ENCODE results near the gene MTERF2.
"Not testable (repeated sequence)": the region's sequence is repeated elsewhere in the genome, so short reads cannot be mapped to it uniquely, and the experiment has no call there.

The MTERF2 gene, protein sequence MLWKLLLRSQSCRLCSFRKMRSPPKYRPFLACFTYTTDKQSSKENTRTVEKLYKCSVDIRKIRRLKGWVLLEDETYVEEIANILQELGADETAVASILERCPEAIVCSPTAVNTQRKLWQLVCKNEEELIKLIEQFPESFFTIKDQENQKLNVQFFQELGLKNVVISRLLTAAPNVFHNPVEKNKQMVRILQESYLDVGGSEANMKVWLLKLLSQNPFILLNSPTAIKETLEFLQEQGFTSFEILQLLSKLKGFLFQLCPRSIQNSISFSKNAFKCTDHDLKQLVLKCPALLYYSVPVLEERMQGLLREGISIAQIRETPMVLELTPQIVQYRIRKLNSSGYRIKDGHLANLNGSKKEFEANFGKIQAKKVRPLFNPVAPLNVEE

DNA sequence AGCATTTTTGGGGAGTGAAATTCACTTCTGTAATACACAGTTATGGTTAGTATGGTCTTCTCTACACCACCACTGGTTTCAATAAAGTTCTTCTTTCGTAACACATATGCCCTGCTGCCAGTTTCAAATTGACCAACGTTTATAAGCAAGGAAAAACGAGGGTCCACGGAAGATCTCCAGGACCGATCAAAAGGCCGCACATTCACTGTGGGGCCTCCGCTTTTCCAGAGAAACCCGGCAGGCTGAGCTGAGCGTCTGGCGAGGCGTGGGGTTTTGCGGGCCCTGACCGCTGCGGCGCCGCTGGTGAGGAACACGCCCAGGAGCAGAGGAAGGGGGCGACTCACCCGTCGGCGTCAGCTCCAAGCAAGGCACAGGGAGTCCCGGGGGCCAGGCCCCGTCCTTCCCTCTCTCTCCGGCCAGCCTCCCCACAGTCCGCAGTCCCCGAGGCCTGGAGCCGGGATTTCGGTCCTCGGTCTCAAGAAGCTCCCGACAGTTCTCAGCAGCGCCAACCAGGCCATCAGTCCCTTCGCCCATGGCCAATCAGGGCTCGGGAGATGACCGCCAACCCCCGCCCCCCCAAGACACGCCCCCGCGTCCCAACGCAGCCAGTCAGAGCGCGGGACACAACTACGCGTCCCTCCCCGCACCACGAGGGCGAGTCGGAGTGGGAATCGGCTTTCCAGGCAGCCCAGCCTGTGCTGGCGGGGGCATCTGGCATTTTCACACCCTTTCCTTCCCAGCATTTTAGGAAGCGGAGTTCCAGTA is at the start of gene MTERF2:
MTERF2 (minus strand) TSS at position 522 of the 765 bp plus-strand sequence. CDS start 8,432 bp downstream, outside the sequence.
- DNase-seq, result peak; percentile 100

GRCh38 chr12:107035733-107036132 is 48.8 kb upstream of the MTERF2 start:
- no peak for DNase-seq

DNA sequence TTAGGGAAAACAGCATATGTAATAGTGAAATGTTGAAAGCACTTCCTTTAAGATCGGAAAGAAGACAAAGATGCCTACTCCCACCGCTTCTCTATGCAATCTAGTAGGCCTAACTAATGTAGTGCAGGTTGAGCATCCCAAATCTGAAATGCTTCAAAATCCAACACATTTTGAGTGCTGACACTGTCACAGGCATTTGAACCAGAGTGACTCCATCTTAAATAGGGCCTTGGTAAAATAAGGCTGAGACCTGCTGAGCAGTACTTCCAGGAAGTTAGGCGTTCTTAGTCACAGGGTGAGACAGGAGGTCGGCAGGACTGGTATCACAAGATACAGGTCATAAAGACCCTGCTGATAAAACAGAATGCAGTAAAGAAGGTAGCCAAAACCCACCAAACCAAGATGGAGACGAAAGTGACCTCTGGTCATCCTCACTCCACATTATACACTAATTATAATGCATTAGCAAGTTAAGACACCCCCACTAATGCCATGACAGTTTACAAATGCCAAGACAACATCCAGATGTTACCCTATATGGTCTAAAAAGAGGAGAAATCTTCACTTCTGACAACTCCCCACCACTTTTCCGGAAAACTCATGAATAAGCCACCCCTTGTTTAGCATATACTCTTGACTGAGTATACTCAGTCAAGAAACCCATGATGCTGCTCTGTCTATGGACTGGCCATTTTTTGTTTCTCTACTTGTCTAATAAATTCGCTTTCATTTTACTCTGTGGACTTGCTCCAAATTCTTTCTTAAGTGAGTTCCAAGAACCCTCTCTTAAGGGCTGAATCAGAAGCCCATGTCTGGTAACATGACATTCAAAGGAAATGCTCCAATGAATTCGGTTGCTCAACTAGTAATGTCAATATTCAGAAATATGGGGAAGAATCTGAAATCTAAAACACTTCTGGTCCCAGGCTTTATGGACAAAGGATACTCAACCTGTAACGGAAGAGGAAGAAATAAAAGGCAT is 47.1 kb upstream of the MTERF2 start:
- no peak for DNase-seq

DNA sequence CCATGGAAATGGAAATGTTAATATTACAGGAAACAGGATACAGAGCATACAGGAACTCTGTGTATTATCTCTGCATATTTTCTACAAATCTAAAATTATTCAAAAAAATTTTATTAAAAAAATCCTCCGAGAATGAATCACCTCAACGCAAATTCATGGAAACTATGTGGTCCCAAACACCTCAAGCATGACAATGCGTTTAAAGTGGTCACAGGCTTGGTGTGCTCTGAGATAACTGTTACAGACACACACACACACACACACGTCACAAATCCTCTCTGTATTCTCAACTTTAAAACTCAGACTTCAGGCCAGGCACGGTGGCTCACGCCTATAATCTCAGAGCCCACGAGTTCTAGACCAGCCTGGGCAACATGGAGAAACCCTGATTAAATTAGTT is 45.3 kb upstream of the MTERF2 start:
- DNase-seq, result no peak

DNA sequence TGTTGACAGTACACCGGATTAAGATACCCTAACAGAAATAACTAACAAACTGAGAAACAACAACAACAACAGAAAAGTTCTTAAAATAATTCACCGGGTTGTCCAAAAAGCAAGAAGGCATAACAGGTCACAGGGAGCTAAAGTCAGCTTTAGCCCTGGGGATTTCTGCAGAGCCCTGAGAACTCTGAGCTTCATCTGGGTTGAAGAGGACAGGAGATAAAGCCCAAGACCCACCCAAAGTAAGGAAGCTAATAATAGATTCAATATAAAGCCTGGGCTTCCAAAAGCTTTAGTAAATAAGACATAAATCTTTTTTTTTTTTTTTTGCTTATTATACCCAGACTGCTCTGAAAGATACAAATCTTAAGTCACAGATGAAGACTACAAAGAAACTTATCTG is 44.1 kb upstream of the MTERF2 start:
- DNase-seq, result no peak

DNA sequence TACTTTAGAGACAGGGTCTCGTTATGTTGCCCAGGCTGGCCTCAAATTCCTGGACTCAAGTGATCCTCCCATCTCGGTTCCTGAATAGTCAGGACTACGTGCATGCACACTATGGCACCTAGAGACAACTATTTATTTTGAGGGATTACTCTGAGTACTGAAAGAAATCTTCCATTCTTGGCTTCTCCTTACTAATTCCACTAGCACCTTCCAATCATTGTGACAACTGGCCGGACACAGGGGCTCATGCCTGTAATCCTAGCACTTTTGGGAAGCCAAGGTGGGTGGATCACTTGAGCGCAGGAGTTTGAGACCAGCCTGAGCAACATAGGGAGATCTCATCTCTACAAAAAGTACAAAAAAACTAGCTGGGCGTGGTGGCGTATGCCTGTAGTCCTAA is 42.1 kb upstream of the MTERF2 start:
- DNase-seq, result no peak

GRCh38 chr12:107027636-107028053 is 40.7 kb upstream of the MTERF2 start:
- no peak for DNase-seq

GRCh38 chr12:107026806-107027635 is 40.1 kb upstream of the MTERF2 start:
- DNase-seq, result no peak

DNA sequence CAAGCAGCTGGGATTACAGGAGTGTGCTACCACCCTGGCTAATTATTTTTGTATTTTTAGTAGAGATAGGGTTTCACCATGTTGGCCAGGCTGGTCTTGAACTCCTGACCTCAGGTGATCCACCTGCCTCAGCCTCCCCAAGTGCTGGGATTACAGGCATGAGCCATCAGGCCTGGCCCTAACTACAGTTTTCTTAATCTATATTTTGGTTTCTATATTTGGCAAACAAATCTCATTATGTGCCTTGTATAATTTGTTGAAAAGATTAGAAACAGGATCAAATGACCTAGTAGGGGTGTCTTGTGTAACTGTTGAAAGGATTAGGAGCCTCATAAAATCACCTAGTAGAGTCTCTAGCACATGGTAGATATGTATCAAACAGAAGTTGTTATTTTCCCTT is 39.4 kb upstream of the MTERF2 start:
- DNase-seq, result not testable (repeated sequence)

- no peak for DNase-seq
Measured at GRCh38 chr12:107025671-107026070, 38.7 kb upstream of the MTERF2 start.

GRCh38 chr12:107019546-107019945 is 32.6 kb upstream of the MTERF2 start:
- DNase-seq, result no peak

DNA sequence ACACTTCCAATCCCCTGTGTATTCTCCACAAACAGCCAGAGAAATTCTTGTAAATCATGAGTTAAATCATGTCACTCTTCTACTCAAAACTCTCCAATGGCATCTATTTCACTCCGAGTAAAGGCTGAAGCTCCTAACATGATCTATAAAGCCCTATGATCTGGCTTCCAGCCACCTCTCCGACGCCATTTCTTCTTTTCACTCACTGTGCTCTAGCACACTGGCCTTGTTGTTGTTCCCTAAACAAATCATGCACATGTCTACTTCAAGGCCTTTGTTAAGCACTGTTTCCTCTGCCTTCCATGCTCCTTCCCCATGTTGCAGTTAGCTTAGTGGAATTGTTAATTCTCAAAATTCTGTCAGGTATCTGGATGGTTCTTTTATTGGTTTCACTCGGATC is 30.1 kb upstream of the MTERF2 start:
- DNase-seq, result no peak

DNA sequence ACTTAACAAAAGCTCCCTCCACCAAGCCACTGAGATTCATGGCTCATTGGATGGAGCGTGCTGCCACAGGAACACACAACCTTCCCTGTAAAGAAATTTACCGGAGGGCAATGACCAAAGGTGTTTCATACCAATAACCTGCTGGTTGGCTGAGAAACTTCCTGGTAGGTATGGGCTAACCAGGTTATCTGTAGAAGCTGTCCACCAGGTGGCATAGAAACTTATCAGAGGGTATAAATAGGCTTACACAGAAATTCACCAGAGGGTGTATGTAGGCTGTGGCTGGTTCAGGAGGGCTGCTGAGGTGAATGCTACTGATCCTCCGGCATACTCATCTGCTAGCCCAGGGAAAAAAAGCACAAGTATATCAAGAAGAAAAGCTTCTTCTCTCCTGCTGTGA is 27.1 kb upstream of the MTERF2 start:
- DNase-seq, result no peak

GRCh38 chr12:107012736-107013425 is 25.9 kb upstream of the MTERF2 start:
- DNase-seq, result no peak

- DNase-seq, result no peak
Measured at GRCh38 chr12:107011519-107011918, 24.6 kb upstream of the MTERF2 start.

DNA sequence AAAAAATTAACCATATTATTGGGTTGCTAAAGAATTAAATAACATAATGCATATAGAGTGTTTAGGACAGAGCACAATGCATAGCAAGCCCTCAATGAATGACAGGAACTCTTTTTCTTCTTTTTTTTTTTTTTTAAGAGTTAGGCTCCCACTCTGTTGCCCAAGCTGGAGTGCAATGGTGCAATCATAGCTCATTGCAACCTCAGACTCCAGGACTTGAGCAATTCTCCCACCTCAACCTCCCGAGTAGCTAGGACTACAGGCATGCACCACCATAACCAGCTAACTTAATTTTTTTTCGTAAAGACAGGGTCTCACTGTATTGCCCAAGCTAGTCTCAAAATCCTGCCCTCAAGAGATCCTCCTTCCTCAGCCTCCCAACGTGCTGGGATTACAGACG is 20.5 kb upstream of the MTERF2 start:
- no peak for DNase-seq

DNA sequence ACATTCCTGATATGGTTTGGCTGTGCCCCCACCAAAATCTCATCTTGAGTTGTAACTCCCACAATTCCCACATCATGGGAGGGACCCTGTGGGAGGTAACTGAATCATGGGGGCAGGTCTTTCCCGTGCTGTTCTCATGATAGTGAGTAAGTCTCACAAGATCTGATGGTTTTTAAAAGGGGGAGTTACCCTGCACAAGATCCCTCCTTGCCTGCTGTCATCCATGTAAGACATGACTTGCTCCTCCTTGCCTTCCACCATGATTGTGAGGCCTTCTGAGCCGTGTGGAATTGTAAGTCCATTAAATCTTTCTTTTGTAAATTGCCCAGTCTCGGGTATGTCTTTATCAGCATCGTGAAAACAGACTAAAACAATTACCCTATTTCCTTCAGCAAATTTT is 15.7 kb upstream of the MTERF2 start:
- DNase-seq, result not testable (repeated sequence)

DNA sequence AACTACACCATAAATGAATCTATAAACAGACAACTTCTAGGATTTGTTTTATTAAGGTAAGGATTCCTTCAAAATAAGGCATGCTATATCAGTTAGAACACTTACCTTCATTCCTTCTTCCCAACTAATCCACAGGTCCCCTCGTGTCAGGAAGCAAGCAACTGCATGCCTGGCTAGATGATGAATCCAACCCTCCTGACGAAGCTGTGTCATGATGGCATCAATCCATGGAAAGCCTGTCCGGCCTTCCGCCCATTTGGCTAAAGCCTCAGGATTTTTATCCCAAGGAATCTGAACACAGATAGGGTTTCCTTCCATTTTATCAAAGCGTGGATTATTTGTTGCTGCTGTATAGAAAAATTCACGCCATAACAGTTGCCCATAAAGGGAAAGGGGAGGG is 12.5 kb upstream of the MTERF2 start:
- no peak for DNase-seq

GRCh38 chr12:106997916-106998315 is 11.0 kb upstream of the MTERF2 start:
- no peak for DNase-seq

DNA sequence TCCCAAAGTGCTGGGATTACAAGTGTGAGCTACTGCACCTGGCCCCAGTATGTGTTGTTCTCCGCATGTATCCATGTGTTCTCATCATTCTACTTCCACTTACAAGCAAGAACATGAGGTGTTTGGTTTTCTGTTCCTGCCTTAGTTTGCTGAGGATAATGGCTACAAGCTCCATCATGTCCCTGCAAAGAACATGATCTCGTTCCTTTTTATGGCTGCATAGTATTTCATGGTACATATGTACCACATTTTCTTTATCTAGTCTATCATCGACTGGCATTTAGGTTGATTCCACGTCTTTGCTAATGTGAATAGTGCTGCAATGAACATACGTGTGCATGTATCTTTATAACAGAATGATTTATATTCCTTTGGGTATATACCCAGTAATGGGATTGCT is 9.2 kb upstream of the MTERF2 start:
- not testable (repeated sequence) for DNase-seq

DNA sequence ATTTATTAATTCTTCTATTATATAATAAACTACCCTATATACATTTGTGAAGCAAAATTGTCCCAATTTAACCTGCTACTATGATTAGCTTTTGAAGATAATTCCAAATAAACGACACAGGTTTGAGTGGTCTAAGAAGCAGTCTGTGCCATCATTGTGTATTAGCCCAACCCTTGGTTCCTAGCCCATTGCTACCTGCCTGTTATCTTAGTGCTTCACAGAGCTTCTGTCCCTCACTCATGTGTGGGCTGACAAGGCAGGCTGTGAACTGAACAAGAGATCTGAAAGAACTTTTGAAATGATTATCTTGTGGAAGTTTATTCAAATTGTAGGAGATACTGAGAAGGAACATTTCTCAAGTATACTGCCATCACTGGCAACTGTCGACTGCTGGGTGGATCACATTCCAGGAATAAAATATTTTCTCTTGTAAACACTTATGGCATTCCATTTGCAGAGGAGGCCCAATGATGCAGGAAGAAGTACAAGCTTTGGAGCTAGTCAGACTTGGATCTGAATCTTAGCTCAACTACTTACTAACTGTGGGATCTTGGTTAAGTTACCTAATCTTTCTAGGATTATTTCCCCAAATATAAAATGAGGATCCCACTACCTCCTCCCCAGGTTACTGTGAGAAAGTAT is 7.8 kb upstream of the MTERF2 start:
- no peak for DNase-seq
